Measurements from ENCODE around the gene SGSM2.

The SGSM2 gene

GRCh38 chr17:2399572-2400473 is 62.5 kb downstream of the SGSM2 start:
- peak; percentile 88 for DNase-seq

- peak; percentile 44 for DNase-seq
Measured at GRCh38 chr17:2400474-2400866, 63.2 kb downstream of the SGSM2 start.

DNA sequence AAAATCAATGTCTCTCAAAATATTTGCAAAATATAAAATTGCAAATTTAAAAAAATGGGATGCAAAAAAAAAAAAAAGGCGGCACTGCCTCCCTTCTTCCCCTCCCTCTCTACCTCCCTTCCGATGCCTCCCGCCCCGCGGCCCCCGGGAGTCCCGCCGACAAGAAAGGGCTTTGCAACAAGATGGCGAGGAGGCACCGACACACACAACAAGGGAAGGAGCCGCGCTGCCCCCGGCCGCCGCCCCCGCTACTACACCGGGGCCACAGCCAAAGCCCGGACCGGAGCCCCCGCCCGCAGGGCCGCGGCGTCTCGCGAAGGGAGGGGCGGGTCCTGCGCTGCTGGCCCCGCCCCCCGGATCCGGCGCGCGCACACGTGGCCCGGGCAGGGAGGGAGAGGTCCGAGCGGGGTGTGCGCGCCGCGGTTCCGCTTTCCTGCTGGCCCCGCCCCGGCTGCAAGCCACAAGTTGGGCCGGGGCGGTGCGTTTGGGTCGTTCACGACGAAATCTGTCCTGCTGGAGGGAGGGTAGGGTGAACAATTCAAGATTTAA is 63.6 kb downstream of the SGSM2 start, which contains the start of gene MNT:
MNT (minus strand) TSS at position 184 of the 549 bp plus-strand sequence. CDS start 348 bp downstream, outside the sequence.
- DNase-seq = peak; percentile 91

- peak; percentile 99 for DNase-seq
Measured at GRCh38 chr17:2401426-2402221, 64.3 kb downstream of the SGSM2 start.

- DNase-seq = no peak
Measured at GRCh38 chr17:2402544-2402943, 65.2 kb downstream of the SGSM2 start.

DNA sequence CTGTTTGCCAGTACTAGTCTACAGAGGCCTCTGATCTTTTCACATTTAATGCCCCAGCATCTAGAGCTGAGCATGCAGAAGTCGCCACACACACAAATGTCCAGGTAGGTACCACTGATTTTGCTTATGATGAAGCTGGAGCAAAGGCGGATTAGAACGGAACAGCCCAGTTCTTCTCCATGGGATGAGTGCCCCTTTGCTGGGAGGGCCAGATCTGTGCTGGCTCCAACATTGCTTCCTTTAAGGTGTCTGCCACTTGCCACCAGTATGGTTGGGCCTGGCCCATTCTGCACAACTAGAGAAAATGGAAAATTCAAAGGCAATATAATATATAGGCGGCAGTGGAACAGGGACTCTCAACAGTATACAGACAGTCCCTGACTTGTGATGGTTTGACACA is 65.7 kb downstream of the SGSM2 start:
- no peak for DNase-seq

DNA sequence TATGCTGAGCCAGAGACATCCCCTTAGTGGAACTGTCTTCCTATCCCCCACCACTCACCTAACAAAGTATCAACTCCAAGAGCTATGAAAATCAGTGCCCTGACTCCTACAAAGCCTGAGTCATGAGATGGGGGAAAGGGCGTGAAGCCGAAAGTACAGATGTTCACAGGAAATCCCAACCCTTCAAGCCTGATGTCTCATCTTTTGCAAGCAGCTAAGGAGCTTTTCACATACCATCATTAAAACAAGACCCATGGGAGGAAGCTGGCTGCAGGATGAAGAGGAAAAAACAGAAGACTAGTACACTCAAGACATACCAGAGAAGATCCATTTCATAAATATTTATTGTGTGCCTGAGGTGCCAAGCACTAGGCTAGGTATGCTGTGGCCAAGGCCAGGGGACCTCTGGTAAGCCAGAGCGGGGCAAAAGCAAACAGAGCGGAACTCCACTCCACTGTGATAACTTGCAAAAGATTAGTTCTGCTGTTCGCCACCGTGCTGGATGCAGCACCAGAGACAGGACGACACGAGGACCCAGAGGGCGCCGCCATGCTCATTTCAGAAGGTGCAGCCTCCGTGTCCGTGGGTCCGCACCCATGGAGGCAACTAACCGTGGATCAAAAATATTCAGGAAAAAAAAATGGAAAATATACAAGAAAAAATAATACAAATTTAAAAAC is 68.1 kb downstream of the SGSM2 start:
- no peak for DNase-seq

DNA sequence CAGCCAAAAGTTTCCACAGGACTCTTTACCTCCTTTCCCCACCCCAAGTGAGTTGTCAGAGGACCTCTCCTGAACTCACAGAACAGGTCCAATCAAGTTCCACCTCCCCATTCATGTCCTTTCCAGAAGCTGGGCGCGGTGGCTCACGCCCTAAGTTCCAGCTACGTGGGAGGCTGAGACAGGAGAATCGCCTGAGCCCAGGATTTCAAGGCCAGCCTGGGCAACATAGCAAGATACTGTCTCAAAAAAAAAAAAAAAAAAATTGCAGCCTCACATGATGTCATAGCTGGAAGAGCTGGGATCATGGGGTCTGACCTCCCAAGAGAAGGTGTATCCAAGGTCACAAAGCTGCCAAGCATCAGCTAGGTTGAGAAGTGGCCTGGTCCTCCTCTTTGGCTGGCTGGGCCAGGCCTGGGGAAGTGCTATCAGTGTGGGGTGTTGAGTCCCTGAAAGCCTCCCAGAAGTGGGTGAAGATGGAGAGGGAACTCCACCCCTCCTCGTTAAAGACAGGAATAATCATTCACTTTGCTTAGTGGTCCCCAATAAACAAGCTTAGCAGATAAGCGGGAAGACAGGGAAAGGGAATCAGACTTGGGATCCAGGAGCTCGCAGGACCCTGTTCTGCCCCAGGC is 69.1 kb downstream of the SGSM2 start:
- DNase-seq = no peak

DNA sequence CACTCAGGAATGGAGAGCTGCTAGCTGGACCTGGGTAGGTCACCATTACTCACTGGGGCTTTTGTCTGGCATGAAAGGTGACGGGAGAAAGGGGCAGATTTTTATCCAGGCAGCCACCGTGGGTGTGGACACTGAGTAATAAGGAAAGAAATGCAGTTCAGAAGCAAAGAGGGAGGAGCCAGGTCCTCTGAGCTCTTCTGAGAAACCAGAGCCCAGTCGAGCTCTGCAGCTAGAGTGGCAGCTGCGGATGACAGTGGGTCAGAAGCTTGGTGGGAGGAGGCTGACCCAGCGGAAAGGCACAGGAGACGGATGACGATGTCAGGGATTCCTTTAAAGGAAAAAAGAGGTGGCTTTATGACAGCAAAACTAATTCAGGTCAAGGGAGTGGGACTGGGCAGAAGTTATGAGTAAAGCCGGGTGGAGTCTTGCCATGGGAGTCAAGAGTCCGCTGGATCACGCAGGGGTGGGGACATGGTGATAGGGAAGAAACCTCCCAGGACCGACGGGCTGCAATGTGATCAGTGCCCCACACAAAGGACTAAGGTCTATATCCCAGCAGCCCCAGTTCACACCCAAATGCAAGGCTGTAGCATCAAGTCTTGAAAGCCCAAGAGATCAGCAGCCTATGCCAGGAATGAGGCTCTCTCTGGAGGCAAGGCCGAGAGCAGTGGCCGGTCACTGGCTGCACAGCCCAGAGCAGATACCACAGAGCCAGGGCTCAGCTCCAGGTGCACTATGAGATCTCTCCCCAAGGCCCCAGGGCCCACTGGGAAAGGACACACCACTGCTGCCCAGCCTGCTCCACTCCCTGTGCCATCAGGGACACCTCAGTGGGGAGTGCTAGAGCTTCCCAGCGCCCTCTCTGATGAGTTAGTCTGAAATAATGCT is 69.8 kb downstream of the SGSM2 start:
- DNase-seq = no peak

GRCh38 chr17:2410951-2411350 is 73.7 kb downstream of the SGSM2 start:
- DNase-seq = no peak

GRCh38 chr17:2412561-2413021 is 75.3 kb downstream of the SGSM2 start:
- DNase-seq = no peak

- no peak for DNase-seq
Measured at GRCh38 chr17:2414446-2415064, 77.3 kb downstream of the SGSM2 start.

- DNase-seq = no peak
Measured at GRCh38 chr17:2415081-2415480, 77.8 kb downstream of the SGSM2 start.

DNA sequence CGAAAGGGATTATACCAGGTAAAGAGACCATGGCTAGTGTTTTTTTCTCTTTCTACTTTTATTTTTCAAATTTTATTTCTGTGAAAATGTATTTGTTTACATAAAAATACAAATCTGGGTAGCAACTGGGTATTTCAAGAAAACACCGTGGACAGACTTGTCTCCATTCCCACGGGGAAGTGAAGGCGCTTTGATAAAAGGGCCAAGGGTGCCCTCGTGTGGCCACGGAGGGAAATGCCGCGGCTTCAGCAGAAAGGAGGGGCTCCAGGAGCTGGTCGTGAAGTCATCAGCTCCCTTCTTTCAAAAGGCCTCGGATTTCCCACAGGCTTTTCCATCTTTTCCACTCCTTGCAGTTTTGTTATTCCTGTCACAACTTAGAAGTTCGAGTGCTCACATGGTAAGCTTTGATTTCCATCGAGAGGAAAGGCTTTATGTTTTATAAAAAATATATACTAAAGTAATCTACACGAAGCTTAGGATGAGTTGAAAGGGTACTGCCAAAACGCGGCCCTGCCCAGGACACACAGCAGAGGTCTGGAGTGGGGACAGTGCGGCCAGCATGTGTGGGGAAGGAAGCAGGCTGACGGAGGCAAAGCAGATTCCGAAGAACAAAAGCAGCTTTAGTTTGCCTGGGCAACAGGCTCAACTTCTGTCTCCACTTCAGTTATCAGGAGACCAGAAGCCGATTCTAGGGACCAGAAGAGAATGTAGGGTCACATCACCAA is 78.9 kb downstream of the SGSM2 start:
- DNase-seq = peak; percentile 87

- no peak for DNase-seq
Measured at GRCh38 chr17:2418572-2418971, 81.3 kb downstream of the SGSM2 start.

- no peak for DNase-seq
Measured at GRCh38 chr17:2419486-2419885, 82.2 kb downstream of the SGSM2 start.

- DNase-seq = no peak
Measured at GRCh38 chr17:2420176-2420575, 82.9 kb downstream of the SGSM2 start.

- DNase-seq = no peak
Measured at GRCh38 chr17:2421315-2422147, 84.2 kb downstream of the SGSM2 start.

DNA sequence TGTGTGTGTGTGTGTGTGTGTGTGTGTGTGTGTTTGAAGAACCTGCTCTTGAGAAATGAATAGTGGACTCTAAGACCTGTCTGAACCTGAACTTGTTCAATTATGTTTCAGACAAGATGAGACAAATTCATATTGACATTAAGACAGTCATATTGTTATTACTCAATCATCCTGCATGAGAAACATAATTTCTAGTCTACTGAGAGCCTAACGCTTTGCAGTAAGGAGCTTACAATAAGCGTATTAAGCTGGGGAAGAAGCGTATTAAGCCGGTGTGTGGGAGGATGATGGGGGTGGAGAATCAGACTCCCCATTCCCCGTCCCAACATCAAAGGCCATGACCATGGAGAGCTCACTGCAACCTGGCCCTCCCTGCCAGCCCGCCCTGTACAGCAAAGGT is 86.0 kb downstream of the SGSM2 start:
- no peak for DNase-seq
